ENCODE measurements around the gene TBX4.

Gene TBX4

DNA sequence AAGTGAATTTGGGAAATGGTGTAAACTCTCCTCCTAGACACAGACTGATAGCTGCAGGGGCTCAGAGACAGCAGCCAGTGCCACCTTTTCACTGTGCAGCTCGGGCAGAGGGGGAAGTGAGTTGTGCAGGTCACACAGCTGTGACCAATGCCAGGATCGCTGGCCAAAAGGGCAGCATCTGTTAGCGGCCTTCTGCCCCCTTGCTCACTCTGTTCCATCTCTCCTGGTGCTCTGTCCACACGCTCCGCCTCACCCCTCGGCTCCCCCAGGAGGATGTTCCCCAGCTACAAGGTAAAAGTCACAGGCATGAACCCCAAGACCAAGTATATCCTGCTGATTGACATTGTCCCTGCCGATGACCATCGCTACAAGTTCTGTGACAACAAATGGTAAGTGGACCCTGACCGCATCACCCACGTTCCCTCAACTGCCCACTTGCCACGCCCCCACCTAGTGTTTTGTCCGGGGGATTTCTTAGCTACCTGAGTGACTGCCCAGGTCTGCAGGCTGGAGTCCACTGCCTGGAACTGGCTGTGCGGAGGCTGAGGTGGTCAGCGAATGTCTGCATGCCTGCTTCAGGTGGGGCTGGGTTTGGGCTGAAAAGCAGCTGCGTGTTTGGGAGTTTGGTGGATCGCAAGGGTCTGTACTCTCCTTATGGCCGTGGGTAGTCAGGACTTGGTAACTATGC, 13.5 kb downstream of the TBX4 start:
- DNase-seq (ENCODE audit: low read depth) = no peak

DNA sequence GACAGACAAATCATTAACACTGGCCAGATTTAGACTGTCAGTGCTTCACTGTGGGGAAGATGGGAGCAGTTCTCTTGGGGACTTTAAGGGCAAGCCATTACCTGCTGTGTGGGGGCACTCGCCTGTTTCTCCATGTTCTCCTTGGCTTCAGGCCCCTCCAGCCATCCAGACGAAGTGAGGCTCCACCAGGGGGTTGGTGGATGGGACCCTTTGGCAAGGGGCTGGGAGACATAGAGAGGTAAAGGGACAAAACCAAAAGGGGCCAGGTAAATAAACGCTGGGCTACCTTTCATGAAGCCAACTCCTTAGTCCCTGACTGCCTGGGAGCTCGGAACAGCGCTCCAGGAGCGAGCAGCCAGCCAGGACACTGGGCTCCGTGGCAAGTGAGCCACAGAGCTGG, 14.0 kb downstream of the TBX4 start:
- no peak for DNase-seq (ENCODE audit: low read depth)

DNA sequence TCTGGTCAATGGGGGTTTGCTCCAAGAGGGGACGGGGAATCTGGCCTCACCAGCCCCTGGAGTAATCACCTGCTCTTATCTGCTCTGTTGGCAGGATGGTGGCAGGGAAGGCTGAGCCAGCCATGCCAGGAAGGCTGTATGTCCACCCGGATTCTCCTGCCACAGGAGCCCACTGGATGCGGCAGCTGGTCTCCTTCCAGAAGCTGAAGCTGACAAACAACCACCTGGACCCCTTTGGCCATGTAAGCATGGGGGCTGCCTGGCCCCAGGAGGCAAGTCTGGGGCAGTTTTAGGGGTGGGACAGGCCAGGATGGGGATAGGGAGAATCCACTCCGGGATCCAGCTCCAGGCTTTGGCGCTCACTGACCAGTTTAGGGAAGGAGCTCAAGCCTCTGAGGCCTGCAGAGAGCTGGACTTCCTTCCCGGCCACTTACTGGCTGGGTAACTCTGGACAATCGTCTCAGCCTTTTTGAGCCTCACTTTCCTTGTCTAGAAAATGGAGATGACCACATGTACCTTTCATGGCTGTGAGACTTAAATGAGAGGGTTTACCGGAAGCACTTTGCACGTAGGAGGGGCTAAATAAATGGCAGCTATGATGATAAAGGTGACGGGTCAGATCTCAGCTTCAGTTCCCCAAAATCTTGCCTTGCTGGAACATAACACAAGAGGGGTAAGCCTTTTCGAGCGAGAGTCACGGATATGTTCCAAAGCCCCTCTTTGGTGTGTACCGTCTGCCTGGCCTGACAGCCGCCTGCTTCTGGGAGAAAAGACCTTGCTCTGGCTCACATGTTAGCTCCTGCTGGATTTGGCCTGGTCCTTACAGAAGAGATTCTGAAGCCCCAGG, 15.4 kb downstream of the TBX4 start:
- no peak for DNase-seq (ENCODE audit: low read depth)

DNA sequence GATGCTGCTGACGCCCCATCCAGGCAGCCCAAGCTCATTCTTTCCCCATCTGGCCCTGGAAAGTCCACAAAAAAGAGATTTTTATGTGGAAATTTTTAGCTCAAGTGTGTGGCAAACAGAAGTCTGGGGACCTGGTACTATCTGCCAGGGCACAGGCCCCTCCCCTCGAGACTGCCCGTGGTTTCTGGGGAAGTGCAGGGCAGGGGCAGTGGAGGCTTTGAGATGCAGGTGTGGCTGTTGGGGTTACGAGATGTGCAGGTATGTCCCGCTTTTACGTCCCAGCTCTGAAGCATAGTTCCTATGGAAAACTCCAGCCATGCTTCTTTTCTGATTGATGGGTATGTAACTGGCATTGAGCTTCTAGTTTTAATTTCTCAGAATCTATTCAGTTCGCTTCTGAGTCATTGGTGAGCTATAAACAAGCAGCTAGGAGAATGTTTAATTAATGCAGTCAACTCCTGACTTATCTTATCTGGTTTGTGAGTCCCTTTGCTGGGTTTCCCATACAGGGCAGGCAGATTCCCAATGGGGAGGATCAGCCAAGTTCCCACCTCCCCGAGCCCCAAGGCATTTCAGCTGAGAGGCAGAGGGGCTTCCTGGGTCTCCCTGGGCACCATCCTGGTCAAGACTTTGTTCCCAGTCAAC, 16.2 kb downstream of the TBX4 start:
- no peak for DNase-seq (ENCODE audit: low read depth)

DNA sequence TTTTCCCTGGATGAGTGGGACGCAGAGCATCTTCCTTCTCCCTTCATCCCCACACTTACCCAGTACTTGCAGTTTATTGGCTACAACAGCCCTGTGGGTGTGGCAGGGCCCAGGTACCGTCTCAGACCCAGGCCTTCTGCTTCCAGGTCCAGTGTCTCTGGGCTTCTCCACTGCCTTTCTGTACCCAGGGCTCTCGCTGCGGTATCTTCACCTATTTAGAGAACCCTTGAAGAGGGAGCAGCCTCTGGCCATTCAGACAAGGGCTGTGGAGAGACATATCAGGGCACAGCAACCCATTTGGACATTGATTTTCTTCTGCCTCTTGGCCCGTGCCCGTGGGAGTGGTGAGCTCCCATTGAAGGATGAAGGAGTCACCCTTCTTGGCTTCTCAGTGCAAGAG, 17.3 kb downstream of the TBX4 start:
- no peak for DNase-seq (ENCODE audit: low read depth)

DNA sequence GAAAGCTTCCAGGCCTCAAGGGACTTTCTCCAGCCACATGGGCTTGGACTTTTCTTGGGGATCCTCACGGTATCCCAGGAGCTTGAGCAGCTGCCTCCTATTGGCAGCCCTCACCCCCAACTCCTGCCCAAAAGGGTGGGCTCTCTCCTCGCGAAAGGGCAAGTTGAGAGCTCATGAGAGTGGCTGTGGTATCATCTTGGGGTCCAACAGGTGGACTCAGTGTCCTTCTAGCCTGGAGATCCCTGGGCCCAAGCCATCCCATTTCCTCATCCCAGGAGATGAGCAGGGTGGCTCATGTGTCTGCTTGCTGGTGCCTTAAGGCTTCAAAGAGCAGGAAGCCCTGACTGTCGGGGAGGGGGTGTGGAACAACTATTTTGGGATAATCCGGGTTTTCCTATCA, 17.7 kb downstream of the TBX4 start:
- no peak for DNase-seq (ENCODE audit: low read depth)

DNA sequence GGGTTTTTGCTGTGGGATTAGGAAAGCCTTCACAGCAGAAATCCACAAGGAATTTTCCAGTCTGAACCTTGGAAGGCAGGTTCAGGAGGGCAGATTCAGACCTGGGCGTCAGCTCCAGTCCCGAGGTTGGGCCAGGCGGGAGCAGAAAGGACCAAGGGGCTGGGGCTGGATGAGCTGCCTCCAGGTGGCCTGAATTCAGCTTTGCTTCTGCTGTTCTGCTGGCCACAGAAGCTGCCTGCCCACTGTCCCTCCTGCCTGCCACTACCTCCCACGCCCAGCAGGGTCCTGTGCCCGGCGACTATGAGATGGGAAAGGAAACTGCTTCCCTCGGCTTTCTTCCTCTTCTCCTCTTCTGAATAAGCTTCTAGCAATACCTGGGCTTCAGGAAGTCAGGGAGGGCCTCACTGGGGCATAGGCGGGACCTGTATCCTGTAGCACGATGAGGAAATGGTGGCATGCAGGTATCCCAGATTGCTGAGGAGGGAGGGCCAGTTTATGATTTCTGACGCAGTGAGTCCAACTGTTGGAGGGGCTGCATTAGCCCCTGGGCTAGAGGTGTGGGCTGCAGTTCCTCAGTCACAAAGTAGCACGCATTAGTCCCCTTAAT, 18.4 kb downstream of the TBX4 start:
- DNase-seq (ENCODE audit: low read depth) = no peak

DNA sequence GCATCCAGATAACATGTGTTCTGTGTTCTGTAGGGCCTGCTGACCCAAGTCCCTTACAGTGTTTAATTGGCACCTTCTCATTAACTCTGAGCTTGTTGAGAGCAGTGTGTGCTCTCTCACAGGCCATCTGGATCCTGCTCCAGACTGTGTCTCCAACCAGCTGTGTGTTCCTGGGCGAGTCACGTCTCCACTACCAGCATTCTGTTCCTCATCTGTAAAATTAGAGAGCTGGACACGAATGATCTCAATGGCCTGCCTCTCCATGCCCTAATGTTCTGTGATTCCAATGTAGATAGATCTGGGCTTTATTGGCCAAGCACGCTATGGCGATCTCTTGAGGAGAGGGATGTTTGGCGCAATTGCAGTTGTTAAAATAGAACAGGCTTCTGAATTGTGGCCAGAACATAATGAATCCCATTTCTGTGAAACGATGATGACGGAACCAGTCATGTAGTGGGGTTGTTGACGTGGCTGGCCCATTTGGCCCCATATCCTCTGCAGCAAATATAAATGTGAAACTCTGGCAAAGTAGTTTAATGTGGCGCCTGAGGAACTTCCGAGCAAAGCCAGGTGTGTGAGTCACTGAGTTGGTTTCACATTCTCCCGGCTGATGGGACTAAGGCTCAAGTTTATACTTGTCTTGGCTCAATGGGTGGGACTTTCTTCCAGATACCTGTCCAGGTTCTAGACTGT, 22.2 kb downstream of the TBX4 start:
- no peak for DNase-seq (ENCODE audit: low read depth)

DNA sequence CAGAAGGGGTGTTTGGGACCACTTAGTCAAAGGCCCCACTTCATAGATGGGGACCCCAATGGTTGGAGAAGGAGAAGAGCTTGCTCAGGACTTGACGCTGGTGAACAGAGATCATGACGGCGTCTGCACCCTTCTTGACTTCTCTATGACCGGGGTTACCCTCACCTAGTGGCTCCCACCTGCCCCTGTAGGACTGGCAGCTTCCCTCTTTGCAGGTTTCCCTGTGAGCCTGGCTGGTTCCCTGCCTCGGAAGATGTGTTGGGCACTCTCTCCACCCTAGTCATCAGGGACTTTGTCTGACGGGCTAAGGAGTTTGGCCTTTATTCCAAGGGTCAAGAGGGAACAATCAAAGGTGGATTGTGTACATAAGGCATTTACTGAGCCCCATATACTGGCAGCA, 22.7 kb downstream of the TBX4 start:
- no peak for DNase-seq (ENCODE audit: low read depth)

DNA sequence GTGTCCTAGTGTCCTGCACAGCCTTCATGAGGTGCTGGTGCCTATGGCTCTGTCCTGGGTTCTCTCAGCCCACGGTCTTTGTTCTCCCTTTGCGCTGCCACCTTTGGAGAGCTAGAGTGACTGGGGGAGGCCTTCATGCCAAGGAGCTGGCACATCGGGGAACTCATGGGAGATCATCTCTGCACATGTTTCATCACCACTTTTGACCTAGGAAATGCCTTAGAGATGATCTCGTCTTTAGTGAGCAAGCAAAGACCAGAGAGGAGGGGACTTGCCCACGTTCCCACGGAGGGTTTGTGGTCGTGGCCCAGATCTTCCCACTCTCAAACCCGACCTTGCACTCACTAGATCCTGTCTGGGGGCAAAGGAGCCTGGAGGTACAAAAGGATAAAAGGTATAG, 23.5 kb downstream of the TBX4 start:
- no peak for DNase-seq (ENCODE audit: low read depth)

DNA sequence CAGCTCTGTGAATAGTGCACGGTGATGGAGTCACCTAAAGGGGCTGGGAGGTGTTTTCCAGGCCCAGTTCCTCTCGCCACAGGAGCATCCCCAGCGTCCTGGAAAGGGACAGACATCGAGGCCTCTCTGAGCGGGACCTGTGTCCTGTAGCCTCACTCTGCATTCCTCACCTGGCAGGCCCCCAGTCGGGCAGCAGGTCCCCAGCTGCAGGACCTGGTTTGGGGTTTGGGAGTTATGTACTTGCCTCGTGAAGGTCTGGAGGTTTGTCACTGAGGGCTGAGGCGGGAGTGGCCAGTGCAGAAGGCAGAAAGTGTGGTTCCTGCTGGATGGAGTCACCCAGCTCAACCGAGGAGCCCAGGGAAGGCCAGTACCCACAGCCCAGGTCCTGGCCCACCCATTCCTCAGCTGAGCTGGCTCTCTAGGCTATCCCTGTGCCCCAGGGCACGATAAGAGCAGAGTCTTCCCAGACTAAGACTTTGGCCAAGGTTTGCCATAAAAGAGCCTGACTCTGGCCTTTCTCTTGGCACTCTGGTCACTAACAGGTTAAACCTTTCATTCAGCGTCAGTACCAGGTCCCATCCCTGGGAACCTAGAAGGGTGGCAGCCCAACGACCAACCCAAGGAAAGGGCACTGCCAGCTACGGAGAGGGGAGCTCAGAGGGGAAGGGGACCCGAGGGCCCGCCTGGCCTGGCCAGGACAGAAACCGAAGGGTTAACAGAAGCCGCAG, 24.4 kb downstream of the TBX4 start:
- no peak for DNase-seq (ENCODE audit: low read depth)

DNA sequence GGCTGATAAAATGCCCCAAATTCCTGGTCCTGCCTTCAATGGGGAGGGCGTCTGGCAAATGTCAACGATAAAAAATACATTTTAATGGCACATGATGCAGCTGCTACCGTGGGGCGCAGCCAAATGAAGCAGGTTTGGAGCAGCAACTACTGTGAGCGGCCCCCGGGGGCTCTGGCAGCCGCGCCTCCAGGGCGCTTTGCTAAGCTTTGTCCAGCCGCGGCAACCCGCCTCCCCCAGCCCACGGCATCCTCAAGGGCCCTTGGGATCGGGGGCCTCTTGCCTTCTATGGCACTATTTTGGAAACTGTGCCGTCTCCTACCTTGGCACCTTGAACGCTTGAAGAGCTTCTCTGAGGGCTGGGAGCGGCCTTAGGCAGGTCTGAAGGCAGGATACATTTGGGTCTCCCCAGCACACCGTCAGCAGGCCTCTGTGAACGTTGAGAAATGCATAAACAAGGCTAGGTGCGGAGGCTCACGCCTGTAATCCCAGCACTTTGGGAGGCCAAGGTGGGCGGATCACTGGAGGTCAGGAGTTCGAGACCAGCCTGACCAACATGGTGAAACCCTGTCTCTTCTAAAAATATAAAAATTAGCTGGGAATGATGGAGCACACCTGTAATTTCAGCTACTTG, 25.1 kb downstream of the TBX4 start:
- no peak for DNase-seq (ENCODE audit: low read depth)

DNA sequence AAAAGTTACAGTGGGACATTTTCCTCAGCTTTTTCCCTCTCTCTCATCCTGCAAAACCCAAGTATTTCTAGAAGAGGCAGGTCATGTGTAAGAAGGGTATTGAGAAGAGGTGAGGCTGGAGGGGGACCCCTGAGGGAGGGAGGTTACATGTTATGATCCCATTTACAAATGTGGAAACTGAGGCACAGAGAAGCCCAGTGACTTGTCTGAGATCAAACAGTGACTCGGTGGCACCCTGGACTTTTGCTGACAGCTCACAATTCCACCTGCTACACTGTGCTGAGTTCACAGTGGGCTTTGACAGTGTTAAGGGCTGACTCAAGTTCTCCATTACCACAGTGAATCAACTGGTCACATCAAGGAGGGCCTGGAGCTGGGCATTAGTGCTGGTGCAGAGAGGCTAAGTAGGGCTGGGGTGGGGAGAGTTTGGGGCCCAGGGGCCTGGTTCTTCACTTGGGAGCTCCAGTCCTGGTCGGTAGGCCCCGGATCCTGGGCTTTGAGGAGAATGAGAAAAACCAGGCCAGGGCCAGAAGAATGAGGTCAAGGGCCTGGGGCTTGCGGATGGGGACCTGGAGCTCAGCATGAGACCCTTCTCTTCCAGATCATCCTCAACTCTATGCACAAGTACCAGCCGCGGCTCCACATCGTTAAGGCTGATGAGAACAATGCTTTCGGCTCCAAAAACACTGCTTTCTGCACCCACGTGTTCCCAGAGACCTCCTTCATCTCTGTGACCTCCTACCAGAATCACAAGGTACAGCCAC, 26.0 kb downstream of the TBX4 start:
- no peak for DNase-seq (ENCODE audit: low read depth)

DNA sequence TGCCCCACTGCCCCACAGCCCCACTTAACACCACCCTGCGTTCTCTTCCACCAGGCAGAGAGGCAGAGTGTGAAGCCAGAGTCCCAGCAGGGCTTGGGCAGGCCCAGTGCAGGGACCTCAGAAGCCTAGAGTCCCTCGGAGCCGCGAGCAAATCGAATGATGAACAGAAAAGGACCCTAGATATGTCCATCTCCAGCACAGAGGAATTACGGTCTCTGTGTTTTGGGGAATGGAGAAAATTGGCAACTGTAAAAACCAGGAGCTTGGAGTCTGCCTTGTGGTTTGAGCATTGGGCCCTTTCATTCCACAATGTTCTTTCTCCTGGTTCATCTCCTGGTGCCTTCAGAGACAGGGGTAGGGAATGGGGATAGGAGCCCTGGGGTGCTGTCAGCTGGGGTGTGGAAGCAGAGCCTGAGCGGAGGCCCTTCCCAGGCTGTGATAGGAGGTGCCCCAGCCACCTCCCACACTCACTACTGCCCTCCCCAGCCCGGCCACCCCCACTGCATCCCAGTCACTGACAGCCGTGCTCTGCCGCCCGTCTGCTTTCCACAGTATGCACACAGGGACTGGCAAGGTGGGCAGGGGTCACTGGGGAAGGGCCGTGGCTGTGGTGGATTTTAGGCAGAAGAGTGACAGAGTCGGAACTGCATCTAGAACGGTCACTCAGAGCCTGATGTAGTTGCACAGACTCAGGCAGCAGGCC, 26.7 kb downstream of the TBX4 start:
- DNase-seq (ENCODE audit: low read depth) = no peak

DNA sequence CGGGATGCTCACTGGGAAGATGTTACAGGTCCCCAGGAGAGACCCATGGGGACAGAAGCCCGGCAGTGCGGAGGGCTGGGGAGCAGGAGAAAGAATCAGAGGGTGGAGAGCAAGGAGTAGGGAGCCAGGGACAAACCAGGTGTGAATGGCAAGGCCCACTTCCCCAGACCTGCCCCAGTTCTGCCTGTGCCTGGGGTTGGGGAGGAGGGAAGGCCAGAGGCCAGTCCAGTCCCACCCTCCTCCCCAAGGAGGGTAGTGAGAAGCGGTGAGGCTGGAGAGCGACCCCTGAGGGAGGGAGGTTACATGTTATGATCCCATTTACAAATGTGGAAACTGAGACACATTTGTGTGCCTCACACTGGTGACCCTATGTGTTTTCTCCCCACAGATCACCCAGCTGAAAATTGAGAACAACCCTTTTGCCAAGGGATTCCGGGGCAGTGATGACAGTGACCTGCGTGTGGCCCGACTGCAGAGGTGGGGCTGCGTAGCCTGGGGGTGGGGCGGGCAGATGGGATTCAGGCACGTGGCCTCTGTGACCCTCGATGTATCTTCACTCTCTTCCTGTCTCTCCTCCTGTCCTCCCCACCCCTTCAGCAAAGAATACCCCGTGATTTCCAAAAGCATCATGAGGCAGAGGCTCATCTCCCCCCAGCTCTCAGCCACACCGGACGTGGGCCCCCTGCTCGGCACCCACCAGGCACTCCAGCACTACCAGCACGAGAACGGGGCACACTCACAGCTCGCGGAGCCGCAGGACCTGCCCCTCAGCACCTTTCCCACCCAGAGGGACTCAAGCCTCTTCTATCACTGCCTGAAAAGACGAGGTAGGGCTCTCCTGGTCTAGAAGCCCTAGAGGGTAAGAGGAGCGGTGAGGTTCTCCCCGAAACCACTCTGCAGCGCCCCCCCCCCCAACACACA, 27.5 kb downstream of the TBX4 start:
- DNase-seq (ENCODE audit: low read depth) = no peak

DNA sequence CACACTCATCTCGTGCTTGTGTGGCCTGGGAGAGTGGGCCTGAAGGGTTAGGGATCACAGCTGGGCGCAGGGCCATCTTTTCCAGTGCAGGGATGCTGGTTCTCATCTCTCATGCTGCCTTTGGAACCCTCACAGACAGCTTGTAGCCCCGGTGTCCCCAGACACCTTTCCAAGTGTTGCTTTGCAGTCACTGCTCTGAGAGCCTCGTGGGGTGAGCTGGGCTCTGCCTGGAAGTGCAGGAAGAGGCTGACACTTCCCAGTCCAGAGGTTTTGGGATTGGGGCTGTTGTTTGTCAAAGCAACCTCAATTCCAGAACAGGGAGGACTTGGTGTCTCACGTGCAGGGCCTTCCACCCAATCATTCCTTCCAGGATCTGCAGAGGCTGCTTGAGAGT, 28.2 kb downstream of the TBX4 start:
- DNase-seq (ENCODE audit: low read depth) = no peak

DNA sequence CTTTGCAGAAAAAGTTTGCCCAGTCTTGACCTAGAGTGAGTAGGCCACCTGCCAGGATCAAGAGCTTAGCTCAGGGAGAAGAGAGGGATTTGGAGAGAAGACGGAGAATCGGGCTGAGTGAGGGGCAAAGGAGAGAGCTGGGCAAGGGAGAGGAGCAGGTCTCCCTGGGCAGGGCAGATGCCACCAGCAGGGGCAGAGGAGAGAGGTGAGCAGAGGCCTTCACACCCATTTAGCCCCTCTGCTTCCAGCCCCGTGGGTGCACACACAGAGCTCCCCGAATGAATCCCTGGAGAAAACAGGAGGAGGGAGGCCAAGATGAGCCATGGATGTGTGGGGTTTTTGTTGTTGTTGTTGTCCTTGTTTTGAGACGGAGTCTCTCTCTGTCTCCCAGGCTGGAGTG, 29.2 kb downstream of the TBX4 start:
- DNase-seq (ENCODE audit: low read depth) = no peak

DNA sequence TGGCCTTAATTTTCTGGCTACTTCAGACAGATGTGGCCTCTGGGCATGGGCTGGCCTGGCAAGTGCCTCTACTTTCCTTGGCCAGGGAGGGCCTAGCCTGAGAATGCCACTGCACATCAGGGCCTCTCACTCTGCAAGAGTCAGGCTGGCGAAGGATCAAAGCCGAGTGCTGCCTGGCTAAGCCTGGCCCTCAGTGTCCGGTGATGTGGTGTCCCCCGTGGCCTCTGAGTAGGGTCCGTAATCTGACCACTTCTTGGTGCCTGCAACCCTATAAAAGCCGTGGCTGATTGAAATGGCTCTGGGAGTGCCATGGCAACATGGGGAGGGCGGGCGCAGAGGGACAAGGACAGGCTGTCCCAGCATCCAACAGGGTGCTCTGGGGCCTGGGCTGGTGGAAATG, 30.2 kb downstream of the TBX4 start:
- DNase-seq (ENCODE audit: low read depth) = no peak

DNA sequence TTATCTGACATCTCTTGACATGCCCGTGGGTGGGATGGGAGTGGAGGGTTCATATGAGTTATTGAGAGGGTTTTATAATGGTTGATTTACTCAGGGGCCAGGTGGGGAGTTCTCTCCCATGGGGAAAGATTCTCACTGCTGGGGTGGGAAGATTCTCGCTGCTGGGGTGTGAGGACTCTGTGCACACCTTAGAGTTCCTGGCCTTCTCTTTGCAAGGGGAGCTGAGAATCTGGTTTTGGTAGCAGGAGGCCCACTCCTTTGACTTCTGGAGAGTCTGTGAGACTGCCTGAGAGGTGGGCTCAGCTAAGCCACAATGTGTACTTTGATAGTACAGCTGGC, 31.5 kb downstream of the TBX4 start:
- DNase-seq (ENCODE audit: low read depth) = no peak

Measured in activated gamma-delta T cell treated with anti-CD3 and anti-CD28 coated beads, Interleukin-2, amount 50 U/mL, for 16 hours (primary cell).